Measurements from ENCODE around the gene AOPEP. TPM values are rescaled to one million over a fixed set of nuclear protein-coding genes. Genes with fewer than 3 reads are reported as not detected.
A peak's percentile ranks its signal among the peaks of the same experiment; 100 is the strongest.
"Not testable (repeated sequence)": the region's sequence is repeated elsewhere in the genome, so short reads cannot be mapped to it uniquely, and the experiment has no call there.

The AOPEP gene
- polyA plus RNA-seq, 2 of the 4 experiments (the other 2 are of a cell fraction) = 226 to 266 TPM

DNA sequence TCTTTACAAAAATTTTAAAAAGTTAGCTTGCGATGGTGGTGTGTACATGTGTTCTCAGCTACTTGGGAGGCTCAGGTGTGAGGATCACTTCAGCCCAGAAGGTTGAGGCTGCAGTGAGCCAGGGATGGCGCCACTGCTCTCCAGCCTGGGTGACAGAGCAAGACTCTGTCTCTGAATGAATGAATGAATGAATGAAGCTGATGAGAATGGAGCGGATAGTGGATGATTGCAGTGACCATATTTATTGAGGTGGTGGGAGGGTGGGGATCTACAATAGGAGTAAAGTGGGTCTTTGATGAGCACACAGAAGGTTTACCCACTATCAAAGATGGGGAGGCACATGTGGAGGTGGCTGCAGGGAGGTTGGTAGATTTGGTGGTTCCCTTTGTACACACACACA is 120.2 kb downstream of the AOPEP start:
- no peak for FAIRE-seq

DNA sequence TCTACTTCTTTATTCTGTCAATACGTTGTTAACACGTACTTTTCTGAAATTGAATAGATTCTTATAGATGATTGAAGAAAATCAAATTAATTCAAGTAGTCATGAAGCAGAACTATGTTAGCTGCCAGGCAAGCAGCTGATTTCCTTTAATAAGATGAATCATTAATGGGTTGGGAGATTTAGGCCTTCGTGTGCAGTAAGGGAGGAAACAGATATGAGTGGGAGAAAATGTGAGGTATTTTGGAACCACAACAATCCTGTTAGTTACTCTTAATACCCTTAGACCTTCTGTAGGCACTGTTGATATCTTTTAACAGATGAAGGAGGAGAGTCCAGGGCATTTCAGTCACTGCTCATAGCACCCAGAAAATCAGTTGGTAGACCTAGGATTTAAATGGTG is 121.0 kb downstream of the AOPEP start:
- ChIA-PET CTCF (interaction anchor here (0.7 to 2.1 kb wide), 4 partner anchors 28 to 285 kb away, joined by 3 to 10 read pairs (median 4); no protein-coding TSS in a partner anchor), POLR2A (interaction anchor here (0.7 to 1.5 kb wide), 2 partner anchors 42 to 1808 kb away, joined by 4 to 5 read pairs; partner anchors contain the start of gene PRXL2C)
- Histone ChIP-seq H3K4me3 (no peak overlapping the region), H3K9me3 (no peaks in the 10 kb centered on the region), H3K4me1 (peaks cover 28% of the 10 kb centered on the region), H3K27ac (peak overlapping the region; percentile 51 to 78; a peak in 5 of 6 replicates), H3K4me2 (peak overlapping the region; percentile 15; the same call in 2 of the 3 replicates)
- WGBS (ENCODE audit: missing lambda C conversion rate) = 58% methylated on average over 3 of the region's 3 CpGs
- no peak for DNase-seq (ENCODE audit: low read depth in 1 of 2, low spot score in 1 of 2)
- TF ChIP-seq HDAC2 (IDR thresholded peaks at IDR 0.05) (no peak), ZFP36 (IDR thresholded peaks at IDR 0.05; ENCODE audit: borderline replicate concordance, partially characterized antibody) (no peak), FOSB (CRISPR knock-in tag; IDR thresholded peaks at IDR 0.05) (no peak), ZC3H11A (IDR thresholded peaks at IDR 0.05) (no peak), CHD4 (IDR thresholded peaks at IDR 0.05; ENCODE audit: borderline replicate concordance) (no peak), MYC (IDR thresholded peaks at IDR 0.05; ENCODE audit: borderline replicate concordance, low read length) (no peak), RNF2 (IDR thresholded peaks at IDR 0.05; ENCODE audit: borderline replicate concordance, low read depth) (no peak)
- TF ChIP-seq, protein P1, sequence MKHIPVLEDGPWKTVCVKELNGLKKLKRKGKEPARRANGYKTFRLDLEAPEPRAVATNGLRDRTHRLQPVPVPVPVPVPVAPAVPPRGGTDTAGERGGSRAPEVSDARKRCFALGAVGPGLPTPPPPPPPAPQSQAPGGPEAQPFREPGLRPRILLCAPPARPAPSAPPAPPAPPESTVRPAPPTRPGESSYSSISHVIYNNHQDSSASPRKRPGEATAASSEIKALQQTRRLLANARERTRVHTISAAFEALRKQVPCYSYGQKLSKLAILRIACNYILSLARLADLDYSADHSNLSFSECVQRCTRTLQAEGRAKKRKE (CRISPR knock-in tag; IDR thresholded peaks at IDR 0.05; ENCODE audit: low read depth) = no peak
- FAIRE-seq = no peak
- peak in 1 of 2 experiments; percentile 24; a peak in 3 of 6 replicates for ATAC-seq

More for the DNA sequence above, 120.2 kb downstream of the AOPEP start:
- no peak for ATAC-seq
- Histone ChIP-seq H3K4me3 (no peak overlapping the region), H3K27ac (peak overlapping the region; percentile 51 to 78; a peak in 5 of 6 replicates), H3K9me3 (no peaks in the 10 kb centered on the region), H3K4me2 (no peak overlapping the region), H3K4me1 (peaks cover 21% of the 10 kb centered on the region)
- TF ChIP-seq HDAC2 (IDR thresholded peaks at IDR 0.05) (no peak), EP300 (IDR thresholded peaks at IDR 0.05) (no peak), HOXA7 (CRISPR knock-in tag; IDR thresholded peaks at IDR 0.05) (no peak), TP53 (CRISPR knock-in tag; IDR thresholded peaks at IDR 0.05) (no peak), HOXB13 (CRISPR knock-in tag; IDR thresholded peaks at IDR 0.05; ENCODE audit: low read depth) (no peak), CBX2 (IDR thresholded peaks at IDR 0.05; ENCODE audit: borderline replicate concordance, low read depth) (no peak), RNF2 (IDR thresholded peaks at IDR 0.05; ENCODE audit: borderline replicate concordance, low read depth) (no peak), CEBPB (IDR thresholded peaks at IDR 0.05) (no peak), POLR2AphosphoS2 (conservative IDR thresholded peaks at IDR 0.05; ENCODE audit: low read length) (no peak), SREBF2 (IDR thresholded peaks at IDR 0.05) (no peak)
- TF ChIP-seq, protein P2, sequence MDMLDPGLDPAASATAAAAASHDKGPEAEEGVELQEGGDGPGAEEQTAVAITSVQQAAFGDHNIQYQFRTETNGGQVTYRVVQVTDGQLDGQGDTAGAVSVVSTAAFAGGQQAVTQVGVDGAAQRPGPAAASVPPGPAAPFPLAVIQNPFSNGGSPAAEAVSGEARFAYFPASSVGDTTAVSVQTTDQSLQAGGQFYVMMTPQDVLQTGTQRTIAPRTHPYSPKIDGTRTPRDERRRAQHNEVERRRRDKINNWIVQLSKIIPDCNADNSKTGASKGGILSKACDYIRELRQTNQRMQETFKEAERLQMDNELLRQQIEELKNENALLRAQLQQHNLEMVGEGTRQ (IDR thresholded peaks at IDR 0.05) = no peak
- DNase-seq (ENCODE audit: low read depth in 1 of 2, low spot score in 1 of 2) = no peak
- POLR2A ChIA-PET = interaction anchor here (1.5 kb wide), 1 partner anchor 42 kb away, joined by 5 read pairs; no protein-coding TSS in a partner anchor
- CTCF ChIA-PET = interaction anchor here (0.7 to 2.1 kb wide), 6 partner anchors 10 to 285 kb away, joined by 3 to 10 read pairs (median 4); no protein-coding TSS in a partner anchor
- WGBS (ENCODE audit: missing lambda C conversion rate) = 93% methylated on average over 3 of the region's 3 CpGs

DNA sequence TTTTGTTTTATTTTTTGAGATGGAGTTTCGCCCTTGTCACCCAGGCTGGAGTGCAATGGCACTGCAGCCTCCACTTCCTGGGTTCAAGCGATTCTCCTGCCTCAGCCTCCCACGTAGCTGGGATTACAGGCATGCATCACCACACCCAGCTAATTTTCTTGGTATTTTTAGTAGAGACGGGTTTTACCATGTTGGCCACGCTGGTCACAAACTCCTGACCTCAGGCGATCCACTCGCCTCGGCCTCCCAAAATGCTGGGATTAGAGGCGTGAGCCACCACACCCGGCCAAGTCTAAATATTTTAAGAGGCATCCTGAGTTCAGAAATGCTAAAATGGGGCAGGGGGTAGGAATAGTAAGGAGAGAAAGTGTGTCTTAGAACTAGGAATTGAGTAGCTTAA is 122.3 kb downstream of the AOPEP start:
- POLR2A ChIA-PET; FAIRE-seq; ATAC-seq; H3K4me3 ChIP-seq; DNase-seq (ENCODE audit: low read depth in 1 of 2, low spot score in 1 of 2); H3K4me2 ChIP-seq; H3K9me3 ChIP-seq: not testable (repeated sequence)
- 90% methylated on average over 10 of the region's 10 CpGs for WGBS (ENCODE audit: missing lambda C conversion rate)
- peak overlapping the region; percentile 2 to 78; a peak in 3 of 6 replicates for H3K27ac ChIP-seq
- H3K4me1 ChIP-seq = peaks cover 41% of the 10 kb centered on the region
- CTCF ChIA-PET = interaction anchor here (0.6 to 1.2 kb wide), 3 partner anchors 66 to 128 kb away, joined by 3 read pairs; no protein-coding TSS in a partner anchor
